Measurements from ENCODE around the gene PERM1.

The PERM1 gene

DNA sequence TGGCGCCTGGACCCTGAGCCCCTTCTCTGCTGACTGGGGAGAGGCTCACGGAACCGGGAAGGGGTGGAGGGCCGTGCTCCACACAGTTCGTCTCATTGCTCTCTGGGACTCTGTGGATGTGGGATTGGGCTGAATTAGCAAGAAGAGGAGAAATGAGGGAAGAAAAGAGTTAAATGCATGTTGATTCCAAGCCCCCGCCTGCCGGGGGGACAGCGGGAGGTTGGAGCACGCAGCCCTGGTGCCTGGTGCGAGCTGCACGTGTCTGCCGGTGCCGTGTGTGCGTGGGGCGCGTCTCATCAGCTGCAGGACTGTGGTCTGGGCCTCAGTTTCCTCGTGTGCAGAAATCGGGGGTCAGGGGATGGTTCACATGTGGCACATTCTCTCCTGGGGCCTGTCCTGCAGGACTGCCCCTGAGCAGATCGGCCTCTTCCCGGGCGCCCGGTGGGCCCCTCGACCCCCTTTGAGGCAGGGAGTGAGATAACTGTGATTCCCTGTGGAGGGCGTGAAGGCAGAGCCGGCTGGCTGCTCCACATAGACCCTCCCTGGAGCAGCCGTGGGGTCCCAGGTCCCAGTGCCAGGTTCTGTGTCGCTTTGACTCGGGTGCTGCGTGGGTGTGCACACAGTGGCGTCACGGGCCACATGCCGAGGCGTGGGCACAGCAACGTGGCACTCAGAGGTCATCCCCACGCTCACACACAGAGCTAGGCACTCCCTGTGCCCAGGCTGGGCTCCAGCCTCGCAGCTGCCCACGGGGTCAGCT is 46.7 kb downstream of the PERM1 start:
- DNase-seq (ENCODE audit: low read depth, low spot score) = no peak

DNA sequence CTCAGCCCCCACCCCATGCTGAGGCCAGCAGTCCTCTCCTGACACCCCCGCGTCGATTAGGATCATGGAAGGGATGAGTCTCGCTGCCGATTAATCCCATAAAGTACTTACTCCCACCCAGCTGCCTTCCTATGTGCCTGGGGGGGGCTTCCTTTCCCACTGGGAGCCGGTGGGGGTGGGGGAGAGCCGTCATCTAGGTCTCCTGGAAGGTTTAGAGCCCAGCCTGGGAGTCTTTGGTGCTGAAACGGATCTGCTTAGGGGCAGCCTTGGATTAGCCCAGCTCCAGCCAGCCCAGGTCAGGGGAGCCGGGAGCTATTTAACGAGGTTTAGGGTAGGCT is 48.3 kb downstream of the PERM1 start:
- no peak for DNase-seq (ENCODE audit: low read depth, low spot score)

DNA sequence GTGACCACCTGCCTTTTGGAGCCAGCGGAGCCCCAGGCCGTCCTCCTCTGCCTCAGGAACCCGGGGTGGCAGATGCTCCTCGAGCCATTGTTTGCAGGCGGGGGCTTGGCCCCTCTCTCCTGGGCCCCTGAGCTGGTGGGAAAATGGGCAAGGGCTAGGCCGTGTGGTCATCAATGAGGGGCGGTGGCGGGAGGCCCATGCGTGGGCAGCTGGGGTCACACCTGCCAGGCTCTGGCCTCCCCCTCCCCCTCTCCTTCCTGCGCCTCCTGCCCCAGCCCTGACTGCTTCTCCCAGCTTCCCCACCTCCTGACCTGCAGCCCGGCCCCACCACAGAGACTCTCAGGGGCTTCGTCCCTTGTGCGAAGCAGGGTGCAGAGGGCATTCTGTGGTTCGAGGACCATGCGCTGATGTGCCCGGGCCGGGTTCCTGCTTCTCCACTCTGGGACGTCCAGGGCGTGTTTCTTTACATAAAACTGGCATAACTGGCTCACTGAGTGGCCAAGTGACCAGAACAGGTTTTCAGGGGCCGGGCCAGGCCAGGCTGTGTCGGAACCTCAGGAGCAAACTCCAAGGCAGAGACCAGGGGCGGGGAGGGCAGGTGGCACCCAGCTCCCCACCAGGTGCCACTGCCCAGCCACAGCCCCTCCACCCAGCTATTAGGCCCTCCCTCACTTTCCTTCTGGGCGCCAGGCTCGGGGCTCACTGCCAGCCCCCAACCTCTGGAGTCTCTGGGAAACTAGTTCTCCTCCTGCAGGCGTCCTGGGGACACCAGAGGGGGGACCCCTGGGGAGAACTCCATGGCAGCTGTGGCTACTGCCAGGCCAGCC is 48.9 kb downstream of the PERM1 start:
- no peak for DNase-seq (ENCODE audit: low read depth, low spot score)

DNA sequence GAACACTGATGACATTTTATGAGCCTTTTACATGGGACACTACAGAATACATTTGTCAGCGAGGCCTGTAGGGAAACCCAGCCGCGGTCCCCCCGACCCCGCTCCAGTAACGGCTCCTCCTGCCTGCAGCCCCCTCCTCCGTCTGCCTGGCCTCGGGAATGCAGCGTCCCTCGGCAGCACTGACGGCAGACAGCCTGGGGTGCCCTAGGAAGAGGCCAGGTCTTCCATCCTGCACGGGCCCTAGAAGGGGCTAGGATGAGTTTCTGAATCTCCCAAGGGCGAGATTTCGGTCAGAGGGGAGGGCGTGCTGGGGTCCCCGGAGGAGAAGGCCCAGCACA is 49.8 kb downstream of the PERM1 start:
- no peak for DNase-seq (ENCODE audit: low read depth, low spot score)

DNA sequence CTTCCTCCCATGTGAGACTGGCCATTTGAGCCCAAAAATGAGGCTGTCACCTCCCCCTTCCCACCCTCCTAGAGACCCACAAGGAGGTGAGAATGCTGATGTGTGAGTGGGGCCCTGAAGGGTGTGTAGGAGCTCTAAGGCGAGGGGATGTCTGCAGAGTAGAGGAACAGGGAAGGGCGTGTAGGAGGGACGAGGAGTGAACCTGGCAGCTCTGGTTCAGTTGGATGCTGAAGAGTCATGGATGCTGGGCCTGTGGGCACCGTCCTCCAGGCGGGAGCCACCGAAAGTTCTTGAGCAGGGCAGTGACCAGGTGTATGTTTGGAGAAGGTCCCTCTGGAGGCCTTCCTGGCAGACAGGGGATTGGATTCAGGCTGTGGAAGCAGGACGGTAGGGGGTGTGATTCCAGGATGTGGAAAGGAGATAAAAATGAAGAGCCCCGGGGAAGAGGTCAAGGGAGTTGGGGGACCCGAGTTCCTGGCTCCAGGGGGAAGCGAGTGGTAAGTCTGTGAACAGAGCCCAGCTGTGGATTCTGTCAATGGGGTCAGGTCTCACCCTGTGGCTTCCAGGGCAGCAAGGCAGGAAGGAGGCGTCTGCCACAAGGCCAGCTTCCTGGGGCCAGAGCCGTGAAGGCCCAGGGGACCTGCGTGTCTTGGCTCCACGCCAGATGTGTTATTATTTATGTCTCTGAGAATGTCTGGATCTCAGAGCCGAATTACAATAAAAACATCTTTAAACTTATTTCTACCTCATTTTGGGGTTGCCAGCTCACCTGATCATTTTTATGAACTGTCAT is 50.3 kb downstream of the PERM1 start:
- DNase-seq (ENCODE audit: low read depth, low spot score) = no peak

DNA sequence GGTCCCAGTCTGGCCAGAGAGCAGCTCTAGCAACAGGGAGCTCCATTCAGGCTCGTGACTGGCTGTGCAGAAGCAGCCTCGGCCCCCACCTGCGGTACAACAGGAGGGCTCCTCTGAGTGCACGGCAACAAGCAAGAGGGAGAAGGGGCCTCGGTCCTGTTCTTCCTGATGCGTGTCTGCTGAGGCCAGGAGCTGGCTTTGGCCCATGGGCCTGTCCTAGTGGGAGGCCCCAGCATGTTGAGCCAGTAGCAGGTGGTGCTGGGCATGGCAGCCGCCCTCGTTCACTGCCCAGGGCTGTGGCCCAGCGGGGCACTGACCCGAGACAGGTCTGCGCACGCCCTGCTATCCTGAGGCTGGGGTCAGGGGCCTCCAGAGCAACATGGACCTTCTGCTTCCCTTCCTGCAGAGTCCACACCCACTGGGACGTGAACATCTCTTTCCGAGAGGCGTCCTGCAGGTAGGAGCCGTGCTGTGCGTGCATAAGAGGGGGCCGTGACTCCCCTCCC is 51.2 kb downstream of the PERM1 start:
- DNase-seq (ENCODE audit: low read depth, low spot score) = no peak

DNA sequence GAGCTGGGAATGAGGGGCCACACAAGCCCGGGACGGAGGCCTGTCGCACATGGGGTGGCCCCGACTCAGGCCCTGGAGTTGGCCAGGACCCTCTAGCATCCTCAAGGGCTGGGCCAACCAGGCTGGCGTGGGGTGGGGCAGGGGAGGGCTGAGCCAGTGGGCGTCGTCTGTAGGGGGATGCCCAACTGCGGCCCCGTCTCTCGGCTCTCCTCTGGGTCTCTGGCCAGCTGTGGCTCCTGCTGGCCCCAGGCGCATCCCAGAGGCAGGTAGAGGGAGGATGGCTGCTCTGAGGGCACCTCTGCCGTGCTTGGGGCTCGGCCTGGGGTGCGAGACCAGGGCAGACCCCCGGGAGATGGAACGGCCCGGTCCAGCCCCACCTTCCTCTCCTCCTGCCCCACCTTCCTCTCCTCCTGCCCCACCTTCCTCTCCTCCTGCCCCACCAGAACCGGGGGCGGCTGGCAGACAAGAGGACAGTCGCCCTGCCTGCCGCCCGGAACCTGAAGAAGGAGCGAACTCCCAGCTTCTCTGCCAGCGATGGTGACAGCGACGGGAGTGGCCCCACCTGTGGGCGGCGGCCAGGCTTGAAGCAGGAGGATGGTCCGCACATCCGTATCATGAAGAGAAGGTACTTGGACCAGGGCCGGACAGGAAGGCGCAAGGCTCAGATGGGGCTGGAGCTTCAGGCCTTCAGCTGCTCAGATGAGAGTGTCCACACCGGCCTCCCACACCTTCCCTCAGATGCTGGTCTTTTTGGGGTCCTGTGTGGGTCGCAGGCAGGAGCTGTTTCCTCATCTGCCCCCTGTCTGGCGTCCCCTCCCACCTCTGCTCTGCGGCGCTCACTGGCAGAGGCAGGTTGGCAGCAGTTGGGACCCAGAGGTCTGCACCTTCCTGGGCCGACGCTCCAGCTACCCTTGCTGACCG is 51.9 kb downstream of the PERM1 start:
- no peak for DNase-seq (ENCODE audit: low read depth, low spot score)

DNA sequence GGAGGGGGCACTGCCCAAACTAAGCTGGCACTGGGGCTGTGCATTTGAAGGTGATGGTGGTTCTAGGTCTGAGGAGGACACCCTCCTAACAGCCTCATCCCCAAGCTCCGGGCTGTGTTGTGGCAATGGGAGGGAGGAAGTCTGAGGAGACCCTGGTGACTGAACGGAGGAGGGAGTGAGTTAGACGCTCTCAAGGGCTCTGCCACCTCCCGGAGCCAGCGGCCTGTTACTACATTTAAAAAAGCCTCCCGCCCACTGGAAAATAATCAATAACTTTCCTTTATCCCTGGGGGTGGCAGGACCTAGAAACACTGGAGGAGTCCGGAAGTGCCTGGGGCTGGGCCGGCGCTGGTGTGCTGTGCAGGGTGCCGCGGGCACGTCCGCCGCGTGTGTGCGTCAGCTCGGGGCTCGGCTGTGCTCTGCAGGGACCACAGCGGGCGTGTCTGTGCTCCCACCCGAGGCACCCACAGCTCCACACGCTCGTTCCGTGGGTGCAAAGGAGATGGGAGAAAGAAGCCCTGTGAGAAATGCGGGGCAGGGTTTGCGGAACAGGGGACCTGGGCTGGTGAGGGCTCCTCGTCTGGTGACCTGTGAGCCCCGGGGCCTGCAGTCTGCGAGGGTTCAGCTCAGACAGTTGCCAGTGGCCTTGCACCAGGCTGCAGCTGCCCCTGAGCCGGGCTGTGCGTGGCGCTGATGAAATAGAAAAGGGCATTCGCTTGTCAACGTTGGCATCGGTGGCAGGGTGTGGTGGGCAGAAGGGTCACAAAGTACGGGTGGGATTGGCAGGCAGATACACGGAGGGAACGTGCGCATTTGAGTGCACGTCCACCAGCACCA is 52.9 kb downstream of the PERM1 start:
- no peak for DNase-seq (ENCODE audit: low read depth, low spot score)

DNA sequence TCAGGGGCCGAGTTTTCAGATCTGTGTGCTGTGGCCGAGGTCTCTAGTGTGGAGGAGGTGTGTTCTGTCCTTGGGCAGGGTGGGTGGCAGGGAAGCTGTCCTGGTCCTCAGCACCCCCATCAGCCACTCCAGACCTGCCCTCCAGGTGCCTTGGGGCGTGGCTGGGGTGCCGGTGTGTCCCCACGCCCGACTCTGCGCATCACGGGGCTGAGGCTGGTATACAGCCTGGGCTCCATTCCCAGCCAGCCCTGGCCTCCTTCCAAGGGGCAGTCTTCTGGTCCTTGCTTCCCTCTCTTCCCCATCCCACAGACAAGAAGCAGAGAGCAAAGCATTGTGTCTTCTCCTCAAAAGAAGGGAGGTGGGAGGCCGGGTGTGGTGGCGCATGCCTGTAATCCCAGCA is 54.1 kb downstream of the PERM1 start:
- DNase-seq (ENCODE audit: low read depth, low spot score) = no peak

DNA sequence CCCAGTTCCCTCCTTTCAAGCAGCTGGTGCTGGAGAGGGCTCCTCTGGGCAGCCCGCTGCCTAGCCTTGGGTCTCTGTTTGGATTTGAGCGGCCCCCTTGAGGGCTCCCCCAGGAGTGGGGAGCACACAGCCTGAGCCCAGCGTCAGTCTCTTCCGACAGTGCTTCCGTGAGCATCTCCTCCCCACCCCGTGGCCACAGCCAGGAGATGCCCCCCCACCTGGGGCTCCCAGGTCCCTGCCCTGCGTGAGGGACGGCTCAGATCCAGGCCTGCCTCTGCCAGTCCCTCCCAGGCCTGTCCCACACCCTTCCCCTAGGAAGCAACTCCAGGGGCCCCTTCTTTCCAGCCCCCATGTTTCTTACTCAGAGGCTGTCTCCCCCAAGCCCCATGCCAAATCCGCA is 54.7 kb downstream of the PERM1 start:
- no peak for DNase-seq (ENCODE audit: low read depth, low spot score)

DNA sequence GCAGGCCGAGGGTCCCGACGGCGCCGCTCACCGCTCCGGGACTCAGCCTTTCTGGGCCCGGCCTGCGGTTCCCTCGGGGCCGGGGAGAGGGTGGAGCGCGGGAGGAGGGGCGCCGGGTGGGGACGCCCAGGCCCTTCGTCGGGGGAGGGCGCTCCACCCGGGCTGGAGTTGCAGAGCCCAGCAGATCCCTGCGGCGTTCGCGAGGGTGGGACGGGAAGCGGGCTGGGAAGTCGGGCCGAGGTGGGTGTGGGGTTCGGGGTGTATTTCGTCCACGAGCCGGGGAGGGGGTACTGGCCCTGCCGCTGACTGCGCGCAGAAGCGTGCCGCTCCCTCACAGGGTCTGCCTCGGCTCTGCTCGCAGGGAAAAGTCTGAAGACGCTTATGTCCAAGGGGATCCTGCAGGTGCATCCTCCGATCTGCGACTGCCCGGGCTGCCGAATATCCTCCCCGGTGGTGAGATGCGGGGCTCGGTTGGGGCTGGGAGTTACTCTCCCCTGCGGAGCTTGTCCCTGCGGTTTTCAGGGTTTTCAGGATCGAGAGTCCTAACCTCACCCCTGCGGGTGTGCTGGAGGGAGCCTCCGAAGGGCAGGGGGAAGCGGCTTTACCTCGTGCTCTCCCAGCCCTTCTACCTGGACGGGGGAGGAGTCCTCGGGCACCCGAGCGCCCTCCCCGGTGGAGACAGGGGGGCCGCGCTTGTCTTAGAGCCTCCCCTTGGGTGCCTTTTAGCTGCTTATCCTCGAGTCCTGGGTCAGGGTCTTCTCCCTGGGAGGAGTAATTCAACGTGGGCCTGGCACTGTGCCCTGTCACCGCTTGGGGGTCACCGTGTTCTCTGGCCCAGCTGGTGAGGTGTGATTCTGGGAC is 56.1 kb downstream of the PERM1 start:
- DNase-seq (ENCODE audit: low read depth, low spot score) = peak; percentile 68

All from astrocyte of the hippocampus (primary cell).